ENCODE results near the gene KRT16. TPM values are rescaled to one million over a fixed set of nuclear protein-coding genes. Genes with fewer than 3 reads are reported as not detected.

KRT16 gene
- total and polyA plus RNA-seq, 8 donors: 1.1 to 32.8 (median 1.3) TPM; not detected in 5

DNA sequence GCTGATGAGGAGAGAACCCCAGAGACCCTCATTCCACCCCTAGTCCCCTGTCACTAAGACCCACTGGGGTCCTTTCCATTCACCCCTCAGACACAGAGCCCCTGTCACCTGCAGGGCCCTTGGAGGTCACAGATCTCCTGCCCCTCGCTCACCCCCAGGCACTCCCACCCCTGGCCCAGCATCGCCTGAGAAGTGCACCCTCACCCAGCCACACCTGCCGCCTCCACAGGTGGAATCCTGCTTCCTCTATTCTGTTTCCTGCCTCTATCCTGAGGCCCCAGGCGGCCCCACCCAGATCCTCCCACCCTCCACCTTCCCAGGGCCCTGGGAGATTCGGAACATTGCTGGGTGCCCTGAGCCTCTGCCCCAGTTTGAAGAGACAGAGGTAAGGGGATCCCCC lies 25.6 kb upstream of the KRT16 start:
- no peaks in the 10 kb centered on the region for H3K9me3 ChIP-seq
- whole genome bisulfite sequencing, 5 donors: 63 to 100% (median 81%) methylated on average over 5 of the region's 5 CpGs

DNA sequence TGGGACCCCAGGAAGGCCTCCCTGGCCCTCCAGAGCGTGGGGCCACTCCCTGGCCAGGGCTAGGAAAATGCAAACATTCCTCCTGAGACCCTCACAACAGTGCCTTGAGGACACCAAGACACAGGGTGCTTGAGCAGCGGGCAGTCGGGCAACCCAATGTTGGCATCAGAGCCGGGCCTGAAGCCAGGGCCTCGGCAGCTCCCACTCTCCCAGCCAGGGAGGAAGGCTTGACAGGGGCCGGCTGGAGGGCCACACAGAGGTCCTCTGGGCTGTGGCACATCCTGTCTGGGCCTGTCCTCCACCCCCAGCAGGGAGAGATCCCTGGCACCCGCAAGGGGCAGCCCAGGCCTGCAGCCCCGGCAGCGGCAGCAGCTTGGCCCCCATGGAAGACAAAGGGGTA lies 24.1 kb upstream of the KRT16 start:
- intact Hi-C loops (cut with DNase I; ENCODE audit: low total_unique reads): loop anchor here (5.0 kb wide), 1 partner anchor 79 kb away; no protein-coding TSS in a partner anchor
- WGBS, 5 donors: 87 to 90% (median 90%) methylated on average over 4 to 9 of the region's 9 CpGs
- no peak overlapping the region for H3K27ac ChIP-seq

More for the DNA sequence above, 25.6 kb upstream of the KRT16 start:
- Histone ChIP-seq H3K27me3 (peaks cover 0 to 7% (median 0%) of the 10 kb centered on the region in 3 donors), H3K4me1 (peaks cover 8 to 16% (median 15%) of the 10 kb centered on the region in 4 donors), H3K27ac (no peak overlapping the region), H3K4me3 (no peak overlapping the region), H3K36me3 (no peaks in the 10 kb centered on the region)
- no peak for DNase-seq
- intact Hi-C loops (cut with DNase I; ENCODE audit: low total_unique reads): loop anchor here (5.0 kb wide), 1 partner anchor 81 kb away; no protein-coding TSS in a partner anchor
- TF ChIP-seq POLR2A (IDR thresholded peaks at IDR 0.05) (no peak), EP300 (IDR thresholded peaks at IDR 0.05) (no peak), POLR2AphosphoS5 (IDR thresholded peaks at IDR 0.05) (no peak)
- TF ChIP-seq, protein P1, sequence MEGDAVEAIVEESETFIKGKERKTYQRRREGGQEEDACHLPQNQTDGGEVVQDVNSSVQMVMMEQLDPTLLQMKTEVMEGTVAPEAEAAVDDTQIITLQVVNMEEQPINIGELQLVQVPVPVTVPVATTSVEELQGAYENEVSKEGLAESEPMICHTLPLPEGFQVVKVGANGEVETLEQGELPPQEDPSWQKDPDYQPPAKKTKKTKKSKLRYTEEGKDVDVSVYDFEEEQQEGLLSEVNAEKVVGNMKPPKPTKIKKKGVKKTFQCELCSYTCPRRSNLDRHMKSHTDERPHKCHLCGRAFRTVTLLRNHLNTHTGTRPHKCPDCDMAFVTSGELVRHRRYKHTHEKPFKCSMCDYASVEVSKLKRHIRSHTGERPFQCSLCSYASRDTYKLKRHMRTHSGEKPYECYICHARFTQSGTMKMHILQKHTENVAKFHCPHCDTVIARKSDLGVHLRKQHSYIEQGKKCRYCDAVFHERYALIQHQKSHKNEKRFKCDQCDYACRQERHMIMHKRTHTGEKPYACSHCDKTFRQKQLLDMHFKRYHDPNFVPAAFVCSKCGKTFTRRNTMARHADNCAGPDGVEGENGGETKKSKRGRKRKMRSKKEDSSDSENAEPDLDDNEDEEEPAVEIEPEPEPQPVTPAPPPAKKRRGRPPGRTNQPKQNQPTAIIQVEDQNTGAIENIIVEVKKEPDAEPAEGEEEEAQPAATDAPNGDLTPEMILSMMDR (IDR thresholded peaks at IDR 0.05): no peak

DNA sequence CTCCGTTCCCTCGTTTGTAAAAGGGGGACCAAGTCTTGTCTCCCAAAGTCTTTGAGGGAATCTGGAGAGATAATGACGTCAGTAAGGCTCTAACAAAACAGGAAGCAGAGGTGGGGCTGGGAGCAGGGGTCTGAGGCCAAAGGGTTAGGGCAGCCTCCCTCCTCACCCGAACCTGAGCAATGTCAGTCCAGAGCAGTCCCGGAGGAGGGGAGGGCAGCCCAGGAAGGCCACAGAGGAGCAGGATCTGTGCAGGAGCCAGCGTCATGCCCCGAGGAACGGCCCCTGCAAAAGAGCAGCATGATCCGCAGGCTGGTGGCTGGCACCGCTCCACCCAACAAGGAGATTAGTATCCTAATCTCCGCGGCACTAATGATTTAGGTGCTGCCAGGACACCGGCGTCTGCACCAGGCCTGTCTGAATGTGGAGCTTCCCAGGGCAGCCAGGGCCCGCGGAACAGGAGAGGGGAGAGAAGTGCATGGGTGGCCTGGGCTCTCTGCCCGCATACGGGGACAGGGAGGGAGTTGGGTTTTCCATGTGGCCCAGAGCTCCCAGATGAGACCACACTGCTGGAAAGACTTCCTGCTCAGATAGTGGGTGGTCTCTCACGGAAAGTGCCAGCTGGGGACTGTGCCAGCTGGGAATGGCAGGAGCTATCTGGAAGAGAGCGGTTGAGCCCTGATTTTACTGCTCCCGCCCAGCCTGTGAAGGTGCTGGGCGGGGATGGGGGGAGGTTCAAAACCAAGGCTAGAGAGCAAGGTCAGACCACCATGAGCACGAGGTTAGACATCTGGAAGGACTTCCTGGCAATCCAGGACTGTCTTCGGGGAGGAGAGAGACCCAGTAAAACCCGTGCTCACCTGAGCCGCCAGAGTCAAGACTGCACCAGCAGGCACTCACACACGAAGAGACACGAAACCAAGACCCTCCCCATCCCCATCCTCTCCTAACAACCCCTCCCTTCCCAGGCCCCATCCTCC lies 22.8 kb upstream of the KRT16 start:
- no peaks in the 10 kb centered on the region for H3K9me3 ChIP-seq
- DNase-seq: peak; percentile 75 to 84
- WGBS, 5 donors: 22 to 35% (median 28%) methylated on average over 23 to 28 of the region's 28 CpGs
- peak overlapping the region in 1 of 4 donors; percentile 22 for H3K4me3 ChIP-seq
- peaks cover 0 to 14% (median 0%) of the 10 kb centered on the region in 3 donors for H3K27me3 ChIP-seq
- H3K36me3 ChIP-seq: no peaks in the 10 kb centered on the region
- intact Hi-C loops (cut with DNase I; ENCODE audit: low total_unique reads): loop anchor here (5.0 kb wide), 1 partner anchor 78 kb away; no protein-coding TSS in a partner anchor
- TF ChIP-seq EP300 (IDR thresholded peaks at IDR 0.05) (no peak), POLR2AphosphoS5 (IDR thresholded peaks at IDR 0.05) (no peak), POLR2A (IDR thresholded peaks at IDR 0.05) (no peak)
- TF ChIP-seq, protein P1 (IDR thresholded peaks at IDR 0.05): no peak
- H3K27ac ChIP-seq: no peak overlapping the region
- H3K4me1 ChIP-seq: peaks cover 8 to 20% (median 15%) of the 10 kb centered on the region in 4 donors

More for the DNA sequence above, 24.1 kb upstream of the KRT16 start:
- peaks cover 8 to 16% (median 15%) of the 10 kb centered on the region in 4 donors for H3K4me1 ChIP-seq
- H3K27me3 ChIP-seq: peaks cover 0 to 13% (median 0%) of the 10 kb centered on the region in 3 donors
- no peak overlapping the region for H3K4me3 ChIP-seq
- H3K36me3 ChIP-seq: no peaks in the 10 kb centered on the region
- no peaks in the 10 kb centered on the region for H3K9me3 ChIP-seq
- TF ChIP-seq POLR2A (IDR thresholded peaks at IDR 0.05): no peak
- TF ChIP-seq, protein P1 (IDR thresholded peaks at IDR 0.05): no peak
- TF ChIP-seq POLR2AphosphoS5 (IDR thresholded peaks at IDR 0.05): no peak
- TF ChIP-seq EP300 (IDR thresholded peaks at IDR 0.05): no peak
- DNase-seq: no peak

DNA sequence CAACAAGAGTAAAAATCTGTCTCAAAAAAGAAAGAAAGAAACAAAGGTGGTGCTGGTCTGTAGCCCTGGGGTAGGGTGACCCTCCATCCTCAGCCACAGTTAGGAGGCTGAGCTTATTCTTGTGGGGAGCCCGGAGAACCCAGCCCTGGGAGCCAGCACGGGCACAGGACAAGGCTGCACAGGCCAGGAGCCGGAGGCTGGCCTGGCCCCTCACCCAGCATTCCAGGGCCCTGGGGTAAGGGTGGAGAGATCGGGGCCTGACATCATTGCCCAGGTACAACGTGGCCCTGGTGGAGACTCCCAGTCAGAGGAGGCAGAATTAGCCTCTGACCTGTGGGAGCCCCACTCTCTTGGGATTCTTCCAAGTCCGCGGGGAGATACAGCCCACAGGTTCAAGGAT lies 22.1 kb upstream of the KRT16 start:
- intact Hi-C loops (cut with DNase I; ENCODE audit: low total_unique reads): loop anchor here (5.0 kb wide), 1 partner anchor 77 kb away; no protein-coding TSS in a partner anchor
- Histone ChIP-seq H3K36me3 (no peaks in the 10 kb centered on the region), H3K27ac (no peak overlapping the region), H3K4me3 (peak overlapping the region in 1 of 4 donors; percentile 22), H3K27me3 (peaks cover 0 to 14% (median 0%) of the 10 kb centered on the region in 3 donors), H3K4me1 (peaks cover 8 to 20% (median 15%) of the 10 kb centered on the region in 4 donors), H3K9me3 (no peaks in the 10 kb centered on the region)
- no peak for TF ChIP-seq EP300 (IDR thresholded peaks at IDR 0.05)
- no peak for DNase-seq
- 41 to 57% (median 50%) methylated on average over 5 to 7 of the region's 7 CpGs for WGBS, 5 donors

Measured in stomach (tissue), 9 donors.